WTC11 (cell line): ENCODE data around the gene CACNA2D1.

Experiments
- GRHL2 ChIP-seq: fragments of 250-450 bp; sonication (Bioruptor Pico); IDR thresholded peaks from 2 replicates; pipeline ENCODE4 v1.8.0; 2022; ENCODE audit warnings: mild to moderate bottlenecking, moderate library complexity; ENCODE audit not compliant: insufficient replicate concordance, severe bottlenecking
- NR1H2 ChIP-seq: sonication (generic); formaldehyde crosslinking; IDR thresholded peaks from 2 replicates; pipeline ENCODE4 v1.9.0; 2021; ENCODE audit warnings: mild to moderate bottlenecking, moderate library complexity, missing genetic modification reagents
- NR2C2 ChIP-seq: sonication (generic); formaldehyde crosslinking; IDR thresholded peaks from 2 replicates; pipeline ENCODE4 v1.8.0; 2022; ENCODE audit warnings: mild to moderate bottlenecking, missing genetic modification reagents
- TEAD4 ChIP-seq: sonication (generic); formaldehyde crosslinking; IDR thresholded peaks from 2 replicates; pipeline ENCODE4 v1.8.0; 2022; ENCODE audit warnings: mild to moderate bottlenecking, missing genetic modification reagents
- ZNF219 ChIP-seq: sonication (generic); formaldehyde crosslinking; IDR thresholded peaks from 2 replicates; pipeline ENCODE4 v1.8.0; 2023; ENCODE audit warnings: missing genetic modification reagents, mild to moderate bottlenecking, borderline replicate concordance
- TF ChIP-seq, protein P1 (sequence below): fragments of 200-600 bp; IDR thresholded peaks from 2 replicates; pipeline ENCODE4 v1.8.0; 2022; ENCODE audit warnings: antibody characterized with exemption
- TF ChIP-seq, protein P2 (sequence below): sonication (generic); formaldehyde crosslinking; IDR thresholded peaks from 2 replicates; pipeline ENCODE4 v1.8.1; 2022; ENCODE audit warnings: mild to moderate bottlenecking, moderate library complexity, missing genetic modification reagents
- TF ChIP-seq, protein P3 (sequence below): sonication (generic); formaldehyde crosslinking; conservative IDR thresholded peaks from 2 replicates; pipeline ENCODE4 v1.8.1; 2022; ENCODE audit warnings: mild to moderate bottlenecking, missing genetic modification reagents

DNA sequence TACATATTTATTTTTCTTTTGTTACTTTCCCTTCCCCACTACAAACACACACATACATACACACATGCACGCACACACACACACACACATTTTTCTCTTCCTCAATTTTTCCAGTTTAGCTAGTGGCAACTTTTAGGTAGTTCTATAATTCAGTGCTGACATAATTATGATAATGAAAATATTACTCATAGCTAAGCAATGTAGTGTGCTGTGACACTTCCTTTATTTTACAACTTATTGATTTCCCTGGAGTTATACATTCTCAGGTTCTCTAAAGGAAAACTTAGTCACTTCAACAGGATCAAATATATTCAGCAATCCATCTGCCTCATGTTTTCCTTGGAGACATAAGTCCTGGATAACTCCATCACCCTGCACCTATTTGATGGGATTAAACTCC lies 151.6 kb downstream of the CACNA2D1 start:
- TF ChIP-seq, protein P1, sequence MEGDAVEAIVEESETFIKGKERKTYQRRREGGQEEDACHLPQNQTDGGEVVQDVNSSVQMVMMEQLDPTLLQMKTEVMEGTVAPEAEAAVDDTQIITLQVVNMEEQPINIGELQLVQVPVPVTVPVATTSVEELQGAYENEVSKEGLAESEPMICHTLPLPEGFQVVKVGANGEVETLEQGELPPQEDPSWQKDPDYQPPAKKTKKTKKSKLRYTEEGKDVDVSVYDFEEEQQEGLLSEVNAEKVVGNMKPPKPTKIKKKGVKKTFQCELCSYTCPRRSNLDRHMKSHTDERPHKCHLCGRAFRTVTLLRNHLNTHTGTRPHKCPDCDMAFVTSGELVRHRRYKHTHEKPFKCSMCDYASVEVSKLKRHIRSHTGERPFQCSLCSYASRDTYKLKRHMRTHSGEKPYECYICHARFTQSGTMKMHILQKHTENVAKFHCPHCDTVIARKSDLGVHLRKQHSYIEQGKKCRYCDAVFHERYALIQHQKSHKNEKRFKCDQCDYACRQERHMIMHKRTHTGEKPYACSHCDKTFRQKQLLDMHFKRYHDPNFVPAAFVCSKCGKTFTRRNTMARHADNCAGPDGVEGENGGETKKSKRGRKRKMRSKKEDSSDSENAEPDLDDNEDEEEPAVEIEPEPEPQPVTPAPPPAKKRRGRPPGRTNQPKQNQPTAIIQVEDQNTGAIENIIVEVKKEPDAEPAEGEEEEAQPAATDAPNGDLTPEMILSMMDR, result no peak
- TF ChIP-seq, protein P2, sequence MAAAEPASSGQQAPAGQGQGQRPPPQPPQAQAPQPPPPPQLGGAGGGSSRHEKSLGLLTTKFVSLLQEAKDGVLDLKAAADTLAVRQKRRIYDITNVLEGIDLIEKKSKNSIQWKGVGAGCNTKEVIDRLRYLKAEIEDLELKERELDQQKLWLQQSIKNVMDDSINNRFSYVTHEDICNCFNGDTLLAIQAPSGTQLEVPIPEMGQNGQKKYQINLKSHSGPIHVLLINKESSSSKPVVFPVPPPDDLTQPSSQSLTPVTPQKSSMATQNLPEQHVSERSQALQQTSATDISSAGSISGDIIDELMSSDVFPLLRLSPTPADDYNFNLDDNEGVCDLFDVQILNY (CRISPR knock-in tag), result no peak
- TF ChIP-seq, protein P3, sequence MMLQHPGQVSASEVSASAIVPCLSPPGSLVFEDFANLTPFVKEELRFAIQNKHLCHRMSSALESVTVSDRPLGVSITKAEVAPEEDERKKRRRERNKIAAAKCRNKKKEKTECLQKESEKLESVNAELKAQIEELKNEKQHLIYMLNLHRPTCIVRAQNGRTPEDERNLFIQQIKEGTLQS, result no peak
- TF ChIP-seq GRHL2 (CRISPR knock-in tag), result no peak
- TF ChIP-seq NR2C2 (CRISPR knock-in tag), result no peak
- no peak for TF ChIP-seq NR1H2 (CRISPR knock-in tag)
- no peak for TF ChIP-seq TEAD4 (CRISPR knock-in tag)
- no peak for TF ChIP-seq ZNF219 (CRISPR knock-in tag)
